Astrocyte of the spinal cord (primary cell): ENCODE measurements around the gene CLIP4.

Source experiments
- DNase-seq: peaks from one replicate; pipeline ENCODE4 v3.0.0; 2011; ENCODE audit warnings: low read depth, low spot score
- H3K4me3 ChIP-seq: 2 replicates; pipeline ENCODE4 v1.5.1; 2011; ENCODE audit warnings: low read depth, mild to moderate bottlenecking, low read length, moderate library complexity
- in situ Hi-C: cut with HindIII; loops from 2 replicates; pipeline ENCODE4 v1.10.0; 2017; ENCODE audit warnings: low sequenced_read_pairs
- TF ChIP-seq, protein P1 (sequence below): IDR thresholded peaks from 2 replicates; pipeline ENCODE4 v1.5.1; 2012; ENCODE audit warnings: low read depth, mild to moderate bottlenecking, low read length, inconsistent platforms

The CLIP4 gene

DNA sequence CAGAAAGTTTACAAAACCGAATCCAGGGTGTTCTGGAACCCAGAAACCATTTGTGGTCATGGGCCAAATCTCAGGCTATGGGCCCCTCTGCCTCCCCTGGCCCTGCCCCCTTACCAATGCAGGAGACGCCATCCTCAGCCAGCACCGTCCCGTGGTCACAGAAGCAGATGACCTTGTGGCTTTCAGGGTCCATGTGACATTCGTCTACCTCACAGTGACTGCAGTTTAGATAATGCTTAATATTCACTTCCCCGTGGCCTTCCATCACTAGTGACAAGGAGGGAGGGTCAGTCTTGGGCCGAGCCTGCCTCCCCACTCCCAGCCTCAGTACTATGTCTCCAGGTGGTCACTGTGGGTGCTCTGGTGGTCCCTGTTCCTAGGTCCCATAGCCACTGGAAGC, 111.6 kb downstream of the CLIP4 start:
- no peak overlapping the region for H3K4me3 ChIP-seq
- no peak for DNase-seq
- in situ Hi-C loops = no loop called here
- TF ChIP-seq, protein P1, sequence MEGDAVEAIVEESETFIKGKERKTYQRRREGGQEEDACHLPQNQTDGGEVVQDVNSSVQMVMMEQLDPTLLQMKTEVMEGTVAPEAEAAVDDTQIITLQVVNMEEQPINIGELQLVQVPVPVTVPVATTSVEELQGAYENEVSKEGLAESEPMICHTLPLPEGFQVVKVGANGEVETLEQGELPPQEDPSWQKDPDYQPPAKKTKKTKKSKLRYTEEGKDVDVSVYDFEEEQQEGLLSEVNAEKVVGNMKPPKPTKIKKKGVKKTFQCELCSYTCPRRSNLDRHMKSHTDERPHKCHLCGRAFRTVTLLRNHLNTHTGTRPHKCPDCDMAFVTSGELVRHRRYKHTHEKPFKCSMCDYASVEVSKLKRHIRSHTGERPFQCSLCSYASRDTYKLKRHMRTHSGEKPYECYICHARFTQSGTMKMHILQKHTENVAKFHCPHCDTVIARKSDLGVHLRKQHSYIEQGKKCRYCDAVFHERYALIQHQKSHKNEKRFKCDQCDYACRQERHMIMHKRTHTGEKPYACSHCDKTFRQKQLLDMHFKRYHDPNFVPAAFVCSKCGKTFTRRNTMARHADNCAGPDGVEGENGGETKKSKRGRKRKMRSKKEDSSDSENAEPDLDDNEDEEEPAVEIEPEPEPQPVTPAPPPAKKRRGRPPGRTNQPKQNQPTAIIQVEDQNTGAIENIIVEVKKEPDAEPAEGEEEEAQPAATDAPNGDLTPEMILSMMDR = no peak

DNA sequence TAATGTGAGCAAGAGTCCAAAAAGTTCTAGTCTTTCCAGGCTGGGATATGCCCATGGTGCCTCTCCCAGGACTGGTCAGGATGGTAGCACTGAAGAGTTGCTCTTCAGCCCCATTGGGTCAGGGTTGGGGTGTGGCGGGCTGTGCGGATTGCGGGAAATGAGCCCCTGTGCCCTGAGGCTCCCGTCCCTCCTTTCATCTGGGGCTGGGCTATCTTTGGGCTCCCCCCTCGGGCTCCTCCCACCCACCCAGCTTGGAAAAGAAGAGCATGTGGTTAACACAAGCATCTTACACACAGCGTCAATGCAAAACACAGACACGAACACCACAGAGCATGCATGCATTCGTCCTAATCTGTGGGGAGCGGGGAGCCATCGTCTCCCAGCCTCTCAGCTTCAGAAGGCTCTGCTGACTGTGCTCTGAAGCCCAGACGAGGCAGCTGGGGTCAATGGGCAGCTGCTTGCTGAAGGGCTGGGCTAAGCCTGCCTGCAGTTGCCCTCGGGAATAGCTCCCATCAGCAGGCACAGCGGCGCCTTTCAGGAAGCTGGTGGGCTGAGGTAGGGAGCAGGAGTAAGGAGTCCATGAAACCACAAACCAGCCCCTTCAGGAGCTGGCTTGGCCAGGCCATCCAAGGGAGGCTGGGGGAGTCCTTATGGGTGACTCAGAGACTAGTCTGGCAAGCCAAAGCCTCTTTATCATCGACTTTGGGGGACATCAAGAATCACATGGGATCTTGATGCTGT, 112.9 kb downstream of the CLIP4 start:
- H3K4me3 ChIP-seq = no peak overlapping the region
- in situ Hi-C loops = no loop called here
- TF ChIP-seq, protein P1 = no peak
- peak; percentile 37 for DNase-seq

- H3K4me3 ChIP-seq = no peak overlapping the region
- TF ChIP-seq, protein P1 = no peak
- no peak for DNase-seq
- in situ Hi-C loops = no loop called here
These were observed 113.7 kb downstream of the CLIP4 start for GRCh38 chr2:29228947-29229346.

DNA sequence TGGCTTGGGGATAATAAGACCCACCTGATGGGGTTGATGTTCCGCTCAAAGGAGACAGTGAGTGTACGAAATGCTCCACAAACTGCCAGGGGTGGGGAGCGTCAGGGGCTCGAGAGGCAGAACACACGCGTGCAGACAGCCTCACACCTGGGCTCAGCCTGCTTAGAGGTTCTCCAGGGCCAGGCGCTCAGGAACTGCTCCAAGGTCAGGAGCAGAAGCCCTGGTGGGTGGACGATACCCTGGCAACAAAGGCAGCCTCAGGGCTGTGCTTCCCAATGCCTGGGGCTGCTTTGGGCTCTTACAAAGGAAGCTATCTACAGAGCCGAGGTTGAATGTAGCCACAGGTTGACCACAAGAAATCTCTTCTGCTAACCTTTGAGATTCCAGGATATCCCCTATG, 114.4 kb downstream of the CLIP4 start:
- TF ChIP-seq, protein P1 = no peak
- in situ Hi-C loops = no loop called here
- DNase-seq = no peak

DNA sequence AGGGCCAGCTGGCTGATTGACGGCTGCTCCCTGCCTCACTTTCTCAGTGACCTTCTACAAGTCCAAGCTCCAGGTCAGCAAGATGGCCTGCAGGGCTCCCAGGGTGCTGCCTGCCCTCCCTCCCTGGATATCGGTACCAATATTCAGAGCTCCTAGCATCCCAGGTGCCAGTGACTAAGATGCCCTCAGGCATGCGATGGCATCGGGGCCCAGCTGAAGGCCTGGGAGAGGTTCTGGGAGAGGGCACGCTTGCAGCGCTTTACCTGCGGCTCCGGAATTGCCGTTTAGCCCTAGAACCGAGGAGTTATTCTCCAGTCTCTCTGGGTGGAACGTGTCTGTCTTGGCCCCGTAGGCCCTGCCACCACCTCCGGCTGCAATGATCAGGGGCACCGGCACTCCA, 116.8 kb downstream of the CLIP4 start:
- H3K4me3 ChIP-seq = no peak overlapping the region
- in situ Hi-C loops = no loop called here
- DNase-seq = no peak
- TF ChIP-seq, protein P1 = no peak

More for the DNA sequence above, 114.4 kb downstream of the CLIP4 start:
- no peak overlapping the region for H3K4me3 ChIP-seq

DNA sequence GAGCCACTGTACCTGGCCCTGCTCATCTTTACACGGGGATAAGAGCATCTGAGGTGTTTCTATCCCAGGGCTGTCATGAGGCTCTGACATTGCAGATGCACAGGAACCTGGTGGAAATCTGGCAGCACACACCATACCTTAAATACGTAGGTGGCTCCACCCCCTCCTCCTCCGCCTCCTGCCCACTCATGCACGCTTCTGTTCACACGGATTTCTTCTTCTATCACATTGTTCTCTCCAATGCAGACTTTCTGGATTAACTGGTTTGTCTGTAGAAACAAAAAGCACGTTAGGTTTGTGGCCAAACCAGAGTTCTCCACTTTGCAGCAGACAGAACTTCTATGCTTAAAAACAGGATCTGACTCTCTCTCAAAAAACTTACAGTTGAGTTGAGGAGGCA, 118.2 kb downstream of the CLIP4 start:
- DNase-seq = no peak
- no peak overlapping the region for H3K4me3 ChIP-seq
- TF ChIP-seq, protein P1 = no peak
- in situ Hi-C loops = no loop called here
